Endothelial cell of umbilical vein (primary cell): ENCODE results near the gene DNAJB5. TPM values are rescaled to one million over a fixed set of nuclear protein-coding genes. Genes with fewer than 3 reads are reported as not detected.

ENCODE experiments used
- BruUV-seq: library from RNA; stranded (reverse); fragments of 400-500 nt; replicated peaks from 2 replicates; lab custom pipeline; 2021; lab: Mats Ljungman, UMichigan
- CTCF ChIA-PET: fragments of 300-600, 350-600 bp; sonication (Branson Sonifier 250); formaldehyde crosslinking; loops from one replicate; lab custom pipeline; 2021; ENCODE audit warnings: antibody characterized with exemption, inconsistent platforms; lab: Charles Lee
- POLR2A ChIA-PET: fragments of 300-600, 350-600 bp; sonication (Branson Sonifier 250); formaldehyde crosslinking; loops from one replicate; lab custom pipeline; 2021; ENCODE audit warnings: antibody characterized with exemption, inconsistent platforms; lab: Charles Lee
- DNase-seq: peaks from one replicate; pipeline ENCODE4 v3.0.0-alpha.2; 2011; ENCODE audit warnings: low read depth, low spot score
- FAIRE-seq: peaks from 2 replicates; lab custom pipeline; 2011; peaks lifted over from hg19 to GRCh38; lab: Jason Lieb, UNC
- H2AFZ ChIP-seq: 2 replicates; pipeline ENCODE4 v1.6.0; 2012; ENCODE audit warnings: low read depth, low read length, control low read depth, inconsistent platforms
- H3K27ac ChIP-seq: 2 replicates; pipeline ENCODE4 v1.5.1; 2011; ENCODE audit warnings: low read depth, mild to moderate bottlenecking, control low read depth, low read length, moderate library complexity; ENCODE audit not compliant: insufficient read depth
- H3K27me3 ChIP-seq, 2 experiments: 2 replicates each; pipeline versions ENCODE4 v1.6.0 to v1.6.1; 2011; ENCODE audit warnings: low read length in 2 of 2, mixed read lengths in 1 of 2; ENCODE audit not compliant: control insufficient read depth in 2 of 2, insufficient read depth in 2 of 2
- H3K36me3 ChIP-seq, 2 experiments: 2 replicates in 1 of 2; 3 replicates in 1 of 2; pipeline ENCODE4 v1.5.1; 2011; ENCODE audit warnings: low read length in 2 of 2, mild to moderate bottlenecking in 1 of 2, moderate library complexity in 1 of 2; ENCODE audit not compliant: control insufficient read depth in 2 of 2, insufficient read depth in 2 of 2; ENCODE audit errors: extremely low read depth in 1 of 2
- H3K4me1 ChIP-seq: 3 replicates; pipeline ENCODE4 v1.5.1; 2011; ENCODE audit warnings: mild to moderate bottlenecking, low read length; ENCODE audit not compliant: control insufficient read depth, insufficient read depth; ENCODE audit errors: extremely low read depth
- H3K4me2 ChIP-seq: 2 replicates; pipeline ENCODE4 v1.6.1; 2011; ENCODE audit warnings: low read length, control low read depth, mixed read lengths; ENCODE audit not compliant: insufficient read depth
- H3K4me3 ChIP-seq, 3 experiments: fragments of 200-600 bp in 1 of 3; sonication (generic), shearing (Covaris generic) in 1 of 3; replicated peaks in 1 of 3; 2 replicates each; pipeline ENCODE4 v1.5.1; 2011 to 2016; ENCODE audit warnings: control low read depth in 3 of 3, low read length in 3 of 3, mild to moderate bottlenecking in 2 of 3, inconsistent platforms in 1 of 3, low read depth in 1 of 3, moderate library complexity in 1 of 3; ENCODE audit not compliant: insufficient read depth in 1 of 3
- H3K79me2 ChIP-seq: 2 replicates; pipeline ENCODE4 v1.6.0; 2012; ENCODE audit warnings: low read length, inconsistent platforms; ENCODE audit not compliant: control insufficient read depth, insufficient read depth
- H3K9ac ChIP-seq: replicated peaks from 2 replicates; pipeline ENCODE3; 2011; ENCODE audit warnings: low read length, control low read depth; ENCODE audit not compliant: insufficient read depth; ENCODE audit errors: extremely low read depth
- H3K9me1 ChIP-seq: replicated peaks from 3 replicates; pipeline ENCODE4 v1.6.0; 2011; ENCODE audit warnings: mild to moderate bottlenecking, low read length; ENCODE audit not compliant: control insufficient read depth, insufficient read depth; ENCODE audit errors: extremely low read depth
- H3K9me3 ChIP-seq: replicated peaks from 2 replicates; pipeline ENCODE4 v1.5.1; 2012; ENCODE audit warnings: low read length, inconsistent platforms; ENCODE audit not compliant: control insufficient read depth, insufficient read depth
- H4K20me1 ChIP-seq: replicated peaks from 2 replicates; pipeline ENCODE3; 2011; ENCODE audit warnings: mild to moderate bottlenecking, low read length; ENCODE audit not compliant: control insufficient read depth, insufficient read depth; ENCODE audit errors: extremely low read depth
- CTCF ChIP-seq, 2 donors: IDR thresholded peaks; 1 replicate in 1 of 2; 2 replicates in 1 of 2; pipeline ENCODE4 v1.5.1; 2011; ENCODE audit warnings: low read length in 2 of 2, mild to moderate bottlenecking in 2 of 2, moderate library complexity in 2 of 2, control low read depth in 1 of 2, inconsistent platforms in 1 of 2, low read depth in 1 of 2; ENCODE audit not compliant: insufficient read depth in 1 of 2; ENCODE audit errors: extremely low read depth in 1 of 2
- EZH2 ChIP-seq: IDR thresholded peaks from 2 replicates; pipeline ENCODE4 v1.6.1; 2012; ENCODE audit warnings: borderline replicate concordance, low read depth, mild to moderate bottlenecking, moderate library complexity, low read length, inconsistent platforms; ENCODE audit not compliant: severe bottlenecking
- FOS ChIP-seq: IDR thresholded peaks from 2 replicates; pipeline ENCODE4 v1.6.1; 2011; ENCODE audit warnings: mild to moderate bottlenecking, low read length, moderate library complexity, borderline replicate concordance; ENCODE audit not compliant: insufficient read depth
- GATA2 ChIP-seq: IDR thresholded peaks from 2 replicates; pipeline ENCODE4 v1.7.0; 2011; ENCODE audit warnings: low read depth, mild to moderate bottlenecking, moderate library complexity, mixed read lengths, low read length; ENCODE audit not compliant: insufficient read length, insufficient read depth
- JUN ChIP-seq: IDR thresholded peaks from 2 replicates; pipeline ENCODE4 v1.6.1; 2011; ENCODE audit warnings: borderline replicate concordance, low read depth; ENCODE audit not compliant: insufficient read length, insufficient read depth
- MAX ChIP-seq: IDR thresholded peaks from 2 replicates; pipeline ENCODE4 v1.6.1; 2011; ENCODE audit not compliant: insufficient read depth, insufficient read length
- MYC ChIP-seq: IDR thresholded peaks from one replicate; pipeline ENCODE4 v1.6.1; 2011; ENCODE audit warnings: mild to moderate bottlenecking, low read depth, low read length
- POLR2A ChIP-seq: IDR thresholded peaks from 2 replicates; pipeline ENCODE4 v1.6.1; 2012; ENCODE audit warnings: low read depth, mild to moderate bottlenecking, control low read depth, low read length
- POLR2AphosphoS5 ChIP-seq: IDR thresholded peaks from 2 replicates; pipeline ENCODE4 v1.6.1; 2012; ENCODE audit warnings: low read depth, mild to moderate bottlenecking, control low read depth, low read length, moderate library complexity; ENCODE audit not compliant: insufficient read depth
- dilution Hi-C: fragments of 300-500 bp; cut with MboI; formaldehyde crosslinking; loops from one replicate; pipeline ENCODE4 v1.15.0; 2019; ENCODE audit warnings: low sequenced_read_pairs; ENCODE audit not compliant: extremely low pct_ligation_motif_present
- intact Hi-C: fragments of 100-400 bp; cut with micrococcal nuclease; formaldehyde crosslinking; loops from one replicate; pipeline ENCODE4 v1.10.0; 2022
- polyA plus RNA-seq, 4 experiments: library from polyadenylated mRNA; depleted of rRNA in 3 of 4; stranded (reverse) in 3 of 4; unstranded in 1 of 4; fragments of >200 nt; gene quantifications; 2 replicates each; pipeline versions ENCODE4 v1.2.1 to v1.2.3, GENCODE V29; 2011 to 2012; ENCODE audit warnings: missing spikeins in 1 of 4
- total RNA-seq: library from RNA; stranded (reverse); gene quantifications from 2 replicates; pipeline ENCODE4 v1.2.3, GENCODE V29; 2021

The DNAJB5 gene
- total and polyA plus RNA-seq, 2 donors (not counting 3 experiments of a cell fraction or from before 2014, with no cell fraction given), result 8.6 to 12.8 TPM

DNA sequence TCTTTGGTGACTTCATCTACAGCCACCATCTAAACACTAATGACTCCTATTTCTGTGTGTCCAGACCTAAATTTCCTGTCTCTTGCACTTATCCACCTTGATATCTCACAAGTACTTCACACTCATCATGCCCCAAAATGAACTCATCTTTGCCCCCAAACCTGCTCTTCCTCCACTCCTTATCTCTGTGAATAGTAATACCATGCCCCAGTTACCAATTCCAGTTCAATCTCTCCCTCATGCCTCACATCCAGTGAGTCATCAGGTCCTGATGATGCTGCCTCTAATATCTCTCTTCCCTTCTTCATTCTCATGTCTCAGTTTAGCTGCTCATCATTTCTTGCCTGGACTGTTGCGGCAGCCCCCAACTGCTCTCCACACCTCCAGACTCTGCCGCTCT is 14.9 kb upstream of the DNAJB5 start:
- ChIA-PET POLR2A (no interaction called here), CTCF (no interaction called here)
- H4K20me1 ChIP-seq, result no peaks in the 10 kb centered on the region
- H3K4me2 ChIP-seq, result no peak overlapping the region
- no peak overlapping the region for H3K4me3 ChIP-seq
- no peaks in the 10 kb centered on the region for H3K79me2 ChIP-seq
- H3K9me3 ChIP-seq, result no peaks in the 10 kb centered on the region
- dilution Hi-C loops (no loop called here), intact Hi-C loops (no loop called here)
- H3K27me3 ChIP-seq, result peaks cover 12 to 16% of the 10 kb centered on the region in 2 experiments
- no peak overlapping the region for H2AFZ ChIP-seq
- H3K9me1 ChIP-seq, result no peaks in the 10 kb centered on the region
- TF ChIP-seq GATA2, result no peak
- TF ChIP-seq POLR2AphosphoS5, result no peak
- TF ChIP-seq POLR2A, result no peak
- no peak for TF ChIP-seq EZH2
- no peak for TF ChIP-seq CTCF (IDR thresholded peaks at IDR 0.05; ENCODE audit: extremely low read depth in 1 of 2, insufficient read depth in 1 of 2, low read depth in 1 of 2, low read length in 2 of 2)
- TF ChIP-seq FOS, result no peak
- no peak for TF ChIP-seq MYC
- no peak for TF ChIP-seq JUN
- no peak for TF ChIP-seq MAX
- no TSS peak for BruUV-seq
- H3K27ac ChIP-seq, result no peak overlapping the region
- FAIRE-seq (no peak), DNase-seq (no peak)
- H3K36me3 ChIP-seq, result no peaks in the 10 kb centered on the region
- no peak overlapping the region for H3K9ac ChIP-seq
- no peaks in the 10 kb centered on the region for H3K4me1 ChIP-seq
